Progenitor cell of endocrine pancreas (in vitro differentiated cells): ENCODE measurements around the gene DGKI. TPM values are rescaled to one million over a fixed set of nuclear protein-coding genes. Genes with fewer than 3 reads are reported as not detected.

Experiments
- DNase-seq: peaks from one replicate; pipeline ENCODE4 v3.0.0; 2021; ENCODE audit warnings: low spot score; ENCODE audit not compliant: unreplicated experiment
- H3K27ac Mint-ChIP-seq: 2 replicates; pipeline ENCODE4 v1.8.0; 2021; ENCODE audit warnings: mild to moderate bottlenecking, moderate library complexity, mixed read lengths
- H3K27me3 Mint-ChIP-seq: 2 replicates; pipeline ENCODE4 v1.8.0; 2021; ENCODE audit warnings: mixed read lengths
- H3K36me3 Mint-ChIP-seq: 2 replicates; pipeline ENCODE4 v1.8.0; 2022; ENCODE audit warnings: mixed read lengths; ENCODE audit not compliant: insufficient read depth
- H3K4me1 Mint-ChIP-seq: 2 replicates; pipeline ENCODE4 v1.8.0; 2021; ENCODE audit warnings: low read depth, mixed read lengths
- H3K4me3 Mint-ChIP-seq: 2 replicates; pipeline ENCODE4 v1.8.0; 2021; ENCODE audit warnings: low read depth, mild to moderate bottlenecking, moderate library complexity, mixed read lengths
- H3K9me3 Mint-ChIP-seq: 2 replicates; pipeline ENCODE4 v1.8.0; 2021; ENCODE audit warnings: low read depth, mixed read lengths
- total RNA-seq: library from RNA; stranded (reverse); gene quantifications from 2 replicates; pipeline ENCODE4 v1.2.1, GENCODE V29; 2021
- TF ChIP-seq, protein P1 (sequence below): fragments of 200-600 bp; sonication (generic); IDR thresholded peaks from one replicate; pipeline ENCODE4 v1.5.0; 2021; ENCODE audit warnings: antibody characterized with exemption, mild to moderate bottlenecking; ENCODE audit not compliant: unreplicated experiment

The DGKI gene
- total RNA-seq, 1 donor from 2014 or later = 0.41 TPM

DNA sequence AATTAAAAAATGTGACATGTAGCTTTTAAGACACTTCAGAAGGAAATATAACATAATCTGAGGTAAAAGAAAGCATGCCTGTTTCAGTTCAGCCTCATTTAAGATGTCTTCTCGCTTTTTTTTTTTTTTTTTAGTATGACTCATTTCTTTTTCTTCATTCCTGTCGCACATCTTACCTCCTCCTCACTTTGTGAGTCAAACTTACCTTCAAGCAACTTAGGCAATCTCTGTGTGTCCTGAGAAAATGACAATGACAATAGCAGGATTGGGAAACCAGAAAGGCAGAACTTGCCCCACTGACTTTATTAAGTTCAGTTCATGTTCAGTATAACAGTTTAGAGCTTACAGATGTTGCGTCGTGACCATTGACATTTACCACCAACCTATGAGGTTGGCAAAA, 511.0 kb downstream of the DGKI start:
- no peak overlapping the region for H3K4me3 Mint-ChIP-seq
- H3K9me3 Mint-ChIP-seq = no peaks in the 10 kb centered on the region
- no peak for DNase-seq
- no peak overlapping the region for H3K27ac Mint-ChIP-seq
- no peaks in the 10 kb centered on the region for H3K4me1 Mint-ChIP-seq
- TF ChIP-seq, protein P1, sequence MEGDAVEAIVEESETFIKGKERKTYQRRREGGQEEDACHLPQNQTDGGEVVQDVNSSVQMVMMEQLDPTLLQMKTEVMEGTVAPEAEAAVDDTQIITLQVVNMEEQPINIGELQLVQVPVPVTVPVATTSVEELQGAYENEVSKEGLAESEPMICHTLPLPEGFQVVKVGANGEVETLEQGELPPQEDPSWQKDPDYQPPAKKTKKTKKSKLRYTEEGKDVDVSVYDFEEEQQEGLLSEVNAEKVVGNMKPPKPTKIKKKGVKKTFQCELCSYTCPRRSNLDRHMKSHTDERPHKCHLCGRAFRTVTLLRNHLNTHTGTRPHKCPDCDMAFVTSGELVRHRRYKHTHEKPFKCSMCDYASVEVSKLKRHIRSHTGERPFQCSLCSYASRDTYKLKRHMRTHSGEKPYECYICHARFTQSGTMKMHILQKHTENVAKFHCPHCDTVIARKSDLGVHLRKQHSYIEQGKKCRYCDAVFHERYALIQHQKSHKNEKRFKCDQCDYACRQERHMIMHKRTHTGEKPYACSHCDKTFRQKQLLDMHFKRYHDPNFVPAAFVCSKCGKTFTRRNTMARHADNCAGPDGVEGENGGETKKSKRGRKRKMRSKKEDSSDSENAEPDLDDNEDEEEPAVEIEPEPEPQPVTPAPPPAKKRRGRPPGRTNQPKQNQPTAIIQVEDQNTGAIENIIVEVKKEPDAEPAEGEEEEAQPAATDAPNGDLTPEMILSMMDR = no peak
- peaks cover 2% of the 10 kb centered on the region for H3K27me3 Mint-ChIP-seq
- H3K36me3 Mint-ChIP-seq = no peaks in the 10 kb centered on the region

DNA sequence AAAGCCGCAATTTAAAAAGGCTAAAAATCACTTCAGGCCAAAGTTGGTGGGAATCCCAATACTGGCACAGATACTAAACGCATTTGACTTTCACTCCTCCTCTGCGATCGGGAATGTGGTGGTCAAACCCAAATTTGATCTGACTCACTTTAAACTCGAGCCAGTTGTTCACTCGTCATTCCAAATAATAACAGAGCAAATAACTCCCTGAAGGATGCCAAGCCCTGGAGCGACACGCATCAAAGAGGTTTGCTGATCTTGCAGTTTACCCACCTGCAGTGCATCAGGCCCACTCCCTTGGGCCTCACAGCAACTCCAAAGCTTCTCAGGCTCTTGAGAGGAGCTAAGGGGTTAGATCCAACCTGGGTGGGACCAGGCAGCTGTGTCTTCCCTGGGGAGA, 515.4 kb downstream of the DGKI start:
- Mint-ChIP-seq H3K4me3 (no peak overlapping the region), H3K27ac (no peak overlapping the region), H3K4me1 (no peaks in the 10 kb centered on the region), H3K9me3 (no peaks in the 10 kb centered on the region), H3K27me3 (peaks cover 4% of the 10 kb centered on the region), H3K36me3 (no peaks in the 10 kb centered on the region)
- DNase-seq = no peak
- TF ChIP-seq, protein P1 = no peak

Other genes with a start within 250 kb of the DGKI start
- gene CREB3L2, start 155.1 kb upstream of the DGKI start, total RNA-seq = 65.9 and 66.9 TPM in 2 replicates
- gene AKR1D1, start 229.5 kb upstream of the DGKI start, total RNA-seq = 3.4 and 5.4 TPM in 2 replicates